Stomach smooth muscle (tissue), 2 donors: ENCODE results near the gene RNASE4.

Experiments used
- H3K27ac ChIP-seq: one replicate; pipeline ENCODE4 v1.7.0; 2013; ENCODE audit warnings: mild to moderate bottlenecking, low read length, inconsistent platforms
- H3K27me3 ChIP-seq, 2 donors: one replicate each; pipeline ENCODE4 v1.7.0; 2013; ENCODE audit warnings: low read length in 2 of 2; ENCODE audit not compliant: insufficient read depth in 2 of 2, control insufficient read depth in 1 of 2
- H3K36me3 ChIP-seq, 2 donors: one replicate each; pipeline ENCODE4 v1.7.0; 2013; ENCODE audit warnings: low read length in 2 of 2; ENCODE audit not compliant: control insufficient read depth in 2 of 2, insufficient read depth in 2 of 2
- H3K4me1 ChIP-seq: one replicate; pipeline ENCODE4 v1.7.0; 2013; ENCODE audit warnings: low read length; ENCODE audit not compliant: control insufficient read depth, insufficient read depth
- H3K4me3 ChIP-seq, 2 donors: one replicate each; pipeline ENCODE4 v1.7.0; 2013; ENCODE audit warnings: low read length in 2 of 2
- H3K9ac ChIP-seq, 2 donors: one replicate each; pipeline ENCODE4 v1.7.0; 2013; ENCODE audit warnings: low read length in 2 of 2, mild to moderate bottlenecking in 1 of 2
- H3K9me3 ChIP-seq, 2 donors: one replicate each; pipeline ENCODE4 v1.7.0; 2013; ENCODE audit warnings: low read length in 2 of 2; ENCODE audit not compliant: control insufficient read depth in 2 of 2
- donor health status: healthy.
- donor health status: Pancreatic carcinoma.

The RNASE4 gene

DNA sequence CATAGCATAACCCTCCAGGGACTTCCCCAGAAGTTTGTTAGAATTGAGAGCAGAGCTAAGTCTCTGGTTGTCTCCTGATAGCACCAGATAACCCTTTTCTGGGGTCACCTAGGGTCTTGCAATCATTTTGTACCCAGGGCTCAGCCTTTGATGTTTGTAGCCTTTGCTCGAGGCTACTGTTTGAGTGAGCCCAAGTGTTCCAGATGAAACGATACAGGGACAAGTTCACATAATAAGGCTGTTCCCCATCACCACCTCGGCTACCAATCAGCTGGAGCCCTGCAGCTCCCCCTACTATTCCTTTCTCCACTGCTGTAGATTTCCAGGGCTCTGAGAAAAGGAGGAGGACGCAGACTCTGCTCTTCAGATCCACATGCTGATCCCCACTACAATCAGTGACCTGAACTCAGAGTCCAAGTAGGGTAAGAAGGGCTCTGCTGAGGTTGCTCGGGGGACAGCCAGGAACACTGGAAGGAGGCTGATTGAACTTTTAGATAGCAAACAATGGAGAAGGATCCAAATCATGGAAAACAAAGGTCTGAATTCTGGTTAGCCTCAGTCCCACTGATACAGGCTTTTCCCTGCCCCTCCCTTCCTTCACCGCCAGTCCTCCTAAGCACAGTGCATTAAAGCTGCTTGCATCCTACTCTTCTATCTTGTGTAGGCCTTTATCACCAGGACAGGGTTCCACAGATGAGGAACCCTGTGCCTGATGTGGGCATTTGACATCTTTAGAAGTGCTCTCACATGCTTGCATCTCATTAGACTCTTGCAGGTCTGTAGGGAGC is 61.4 kb downstream of the RNASE4 start, which contains the start of gene EDDM3A:
TSS of gene EDDM3A (plus strand) at position 317 of the 788 bp plus-strand sequence. CDS start 1,694 bp downstream, outside the sequence.
- H3K9ac ChIP-seq, result no peak within 1 kb of the TSS
- no peaks in the 10 kb centered on the region for H3K36me3 ChIP-seq
- no peak within 1 kb of the TSS for H3K4me3 ChIP-seq
- no peaks in the 10 kb centered on the region for H3K9me3 ChIP-seq
- no peaks in the 10 kb centered on the region for H3K4me1 ChIP-seq
- no peak within 1 kb of the TSS for H3K27ac ChIP-seq
- H3K27me3 ChIP-seq, result no peaks in the 10 kb centered on the region

DNA sequence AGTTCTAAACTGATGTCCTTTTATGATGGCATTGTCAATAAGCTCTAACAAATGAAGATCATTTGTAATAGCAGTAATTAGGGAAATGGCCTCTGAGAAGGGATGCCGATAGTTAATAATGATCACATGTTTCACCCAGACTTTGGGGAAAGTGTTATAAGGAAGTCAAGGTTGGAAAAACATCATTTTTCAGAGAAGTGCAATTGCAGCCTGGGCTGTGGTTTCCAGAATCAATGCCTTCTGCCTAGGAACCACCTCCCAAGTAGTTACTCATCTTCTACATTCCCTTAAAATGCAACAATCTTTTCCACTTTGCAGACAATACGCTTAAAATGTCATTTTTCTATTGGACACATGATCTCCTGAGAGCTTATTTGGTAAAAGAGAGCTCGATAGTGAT is 62.2 kb downstream of the RNASE4 start:
- no peaks in the 10 kb centered on the region for H3K36me3 ChIP-seq
- no peak overlapping the region for H3K9ac ChIP-seq
- no peaks in the 10 kb centered on the region for H3K4me1 ChIP-seq
- H3K4me3 ChIP-seq, result no peak overlapping the region
- no peak overlapping the region for H3K27ac ChIP-seq
- H3K9me3 ChIP-seq, result no peaks in the 10 kb centered on the region
- no peaks in the 10 kb centered on the region for H3K27me3 ChIP-seq

- Histone ChIP-seq H3K27me3 (no peaks in the 10 kb centered on the region), H3K27ac (no peak overlapping the region), H3K4me1 (no peaks in the 10 kb centered on the region)
Measured at GRCh38 chr14:20748439-20748838, 64.1 kb downstream of the RNASE4 start.

DNA sequence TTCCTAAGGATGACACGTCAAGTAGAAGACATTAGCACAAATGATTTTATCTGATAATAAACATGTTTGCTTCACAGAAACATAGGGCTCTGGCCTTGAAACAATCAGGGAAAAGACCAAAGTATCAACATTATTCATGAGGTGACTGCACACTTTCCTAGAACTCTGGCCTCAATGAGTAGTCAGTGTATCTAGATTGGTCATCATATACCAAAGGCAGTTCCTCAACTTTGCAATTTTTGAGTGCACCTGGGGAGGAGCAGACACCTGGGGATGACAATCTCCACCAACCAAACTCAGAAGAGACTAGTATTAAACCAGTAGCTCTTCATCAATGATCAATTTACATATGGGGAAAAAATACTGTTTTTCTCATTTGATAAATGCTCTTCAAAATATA is 65.8 kb downstream of the RNASE4 start:
- no peaks in the 10 kb centered on the region for H3K27me3 ChIP-seq
- no peak overlapping the region for H3K4me3 ChIP-seq
- H3K9me3 ChIP-seq, result peaks cover 9% of the 10 kb centered on the region in 2 donors
- H3K4me1 ChIP-seq, result no peaks in the 10 kb centered on the region
- no peak overlapping the region for H3K27ac ChIP-seq
- no peak overlapping the region for H3K9ac ChIP-seq
- no peaks in the 10 kb centered on the region for H3K36me3 ChIP-seq

More at GRCh38 chr14:20748439-20748838, 64.1 kb downstream of the RNASE4 start:
- no peak overlapping the region for H3K4me3 ChIP-seq
- H3K36me3 ChIP-seq, result no peaks in the 10 kb centered on the region
- peaks cover 9% of the 10 kb centered on the region in 2 donors for H3K9me3 ChIP-seq
- no peak overlapping the region for H3K9ac ChIP-seq
